Mesenchymal stem cell (in vitro differentiated cells and primary cell): ENCODE measurements around the gene ASCL5.

Experiments used
- DNase-seq: peaks from one replicate; pipeline ENCODE4 v3.0.0-alpha.2; 2013
- H2AFZ ChIP-seq: one replicate; pipeline ENCODE4 v1.6.1; 2013; ENCODE audit warnings: low read depth, mild to moderate bottlenecking, control low read depth, inconsistent platforms, low read length, moderate library complexity
- H2AK5ac ChIP-seq: 2 replicates; pipeline ENCODE4 v1.6.1; 2013; ENCODE audit warnings: low read length, moderate library complexity, mild to moderate bottlenecking, inconsistent platforms; ENCODE audit not compliant: severe bottlenecking
- H2BK120ac ChIP-seq: one replicate; pipeline ENCODE4 v1.6.1; 2013; ENCODE audit warnings: low read depth, mild to moderate bottlenecking, inconsistent platforms, low read length, moderate library complexity
- H2BK12ac ChIP-seq, 2 experiments: one replicate each; pipeline ENCODE4 v1.6.1; 2013; ENCODE audit warnings: inconsistent platforms in 2 of 2, low read length in 2 of 2, mild to moderate bottlenecking in 2 of 2, moderate library complexity in 2 of 2, control low read depth in 1 of 2
- H2BK15ac ChIP-seq: one replicate; pipeline ENCODE4 v1.6.1; 2013; ENCODE audit warnings: mild to moderate bottlenecking, low read depth, inconsistent platforms; ENCODE audit not compliant: poor library complexity, severe bottlenecking
- H2BK5ac ChIP-seq: 2 replicates; pipeline ENCODE4 v1.6.1; 2013; ENCODE audit warnings: low read depth, mild to moderate bottlenecking, low read length, control low read depth, inconsistent platforms; ENCODE audit not compliant: poor library complexity, severe bottlenecking
- H3K14ac ChIP-seq, 2 experiments: one replicate each; pipeline ENCODE4 v1.6.1; 2013; ENCODE audit warnings: inconsistent platforms in 2 of 2, low read length in 2 of 2, control low read depth in 1 of 2, mild to moderate bottlenecking in 1 of 2, moderate library complexity in 1 of 2
- H3K18ac ChIP-seq, 2 experiments: one replicate each; pipeline ENCODE4 v1.6.1; 2013; ENCODE audit warnings: inconsistent platforms in 2 of 2, low read length in 2 of 2, control low read depth in 1 of 2, low read depth in 1 of 2, mild to moderate bottlenecking in 1 of 2
- H3K23ac ChIP-seq, 2 experiments: one replicate each; pipeline ENCODE4 v1.6.1; 2013; ENCODE audit warnings: inconsistent platforms in 2 of 2, low read length in 2 of 2, mild to moderate bottlenecking in 2 of 2, moderate library complexity in 2 of 2, control low read depth in 1 of 2
- H3K27ac ChIP-seq: 2 replicates; pipeline ENCODE4 v1.5.1; 2013; ENCODE audit warnings: mild to moderate bottlenecking, moderate library complexity, low read length, control low read depth, inconsistent platforms; ENCODE audit not compliant: poor library complexity, severe bottlenecking
- H3K27me3 ChIP-seq, 2 experiments: 2 replicates each; pipeline versions ENCODE4 v1.6.1 to v1.7.0; 2013; ENCODE audit warnings: low read length in 2 of 2, mild to moderate bottlenecking in 2 of 2, moderate library complexity in 2 of 2, control low read depth in 1 of 2, inconsistent platforms in 1 of 2; ENCODE audit not compliant: control insufficient read depth in 1 of 2, insufficient read depth in 1 of 2
- H3K36me3 ChIP-seq, 2 experiments: 2 replicates each; pipeline versions ENCODE4 v1.6.1 to v1.7.0; 2013; ENCODE audit warnings: low read length in 2 of 2, control low read depth in 1 of 2, inconsistent platforms in 1 of 2, low read depth in 1 of 2, mild to moderate bottlenecking in 1 of 2; ENCODE audit not compliant: insufficient read depth in 2 of 2, control insufficient read depth in 1 of 2
- H3K4ac ChIP-seq, 2 experiments: one replicate each; pipeline ENCODE4 v1.6.1; 2013; ENCODE audit warnings: inconsistent platforms in 2 of 2, low read length in 2 of 2, mild to moderate bottlenecking in 2 of 2, moderate library complexity in 2 of 2, control low read depth in 1 of 2, low read depth in 1 of 2
- H3K4me1 ChIP-seq: 2 replicates; pipeline ENCODE4 v1.6.1; 2013; ENCODE audit warnings: low read depth, low read length, control low read depth; ENCODE audit not compliant: control insufficient read depth, insufficient read depth
- H3K4me2 ChIP-seq: 2 replicates; pipeline ENCODE4 v1.6.1; 2013; ENCODE audit warnings: low read length, mild to moderate bottlenecking, inconsistent platforms; ENCODE audit not compliant: poor library complexity, severe bottlenecking
- H3K4me3 ChIP-seq, 2 experiments: 2 replicates each; pipeline versions ENCODE4 v1.5.1 to v1.7.0; 2013; ENCODE audit warnings: low read length in 2 of 2, mild to moderate bottlenecking in 2 of 2, control low read depth in 1 of 2, low read depth in 1 of 2; ENCODE audit not compliant: insufficient read depth in 1 of 2
- H3K79me1 ChIP-seq: replicated peaks from 2 replicates; pipeline ENCODE4 v1.6.1; 2013; ENCODE audit warnings: mild to moderate bottlenecking, control low read depth, low read length, inconsistent platforms; ENCODE audit not compliant: poor library complexity, severe bottlenecking
- H3K9ac ChIP-seq: 2 replicates; pipeline ENCODE4 v1.7.0; 2013; ENCODE audit warnings: mild to moderate bottlenecking, low read length, moderate library complexity
- H3K9me3 ChIP-seq: 2 replicates; pipeline ENCODE4 v1.7.0; 2013; ENCODE audit warnings: mild to moderate bottlenecking, low read length; ENCODE audit not compliant: control insufficient read depth
- H4K8ac ChIP-seq: one replicate; pipeline ENCODE4 v1.6.1; 2013; ENCODE audit warnings: inconsistent platforms, mild to moderate bottlenecking, low read length, moderate library complexity
- H4K91ac ChIP-seq: one replicate; pipeline ENCODE4 v1.6.1; 2013; ENCODE audit warnings: mild to moderate bottlenecking, low read length, inconsistent platforms
- WGBS: methylation state at CpG from one replicate; pipeline ENCODE4 v1.1.7; 2013; ENCODE audit warnings: mixed read lengths; 5-methylcytosine and 5-hydroxymethylcytosine counted together

ASCL5 gene

DNA sequence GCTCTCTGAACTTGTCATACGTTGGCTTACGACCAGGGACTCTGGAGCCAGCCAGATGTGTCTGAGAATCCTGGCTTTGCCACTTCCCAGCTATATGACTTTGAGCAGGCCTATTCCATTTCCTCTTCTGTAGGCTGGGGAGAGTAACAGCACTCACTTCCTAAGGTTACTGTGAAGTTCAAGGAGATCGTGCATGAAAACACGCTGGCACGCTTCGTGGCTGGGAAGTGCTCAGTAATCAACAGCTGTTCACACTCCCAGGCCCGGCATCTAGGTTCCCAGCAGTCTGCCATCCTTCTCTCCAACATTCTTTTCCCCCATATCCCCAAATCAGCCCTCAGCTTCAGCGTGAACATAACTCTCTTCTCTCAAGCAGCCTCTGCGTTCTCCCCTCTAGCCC, 2.0 kb downstream of the ASCL5 start:
- Histone ChIP-seq H4K91ac (no peak overlapping the region), H3K36me3 (peaks cover 0 to 4% of the 10 kb centered on the region in 2 experiments), H3K27ac (no peak overlapping the region), H2BK12ac (no peak overlapping the region), H3K27me3 (peaks cover 10 to 44% of the 10 kb centered on the region in 2 experiments), H3K9ac (no peak overlapping the region), H4K8ac (no peak overlapping the region), H3K4me3 (no peak overlapping the region), H3K4me2 (no peak overlapping the region), H2BK120ac (no peak overlapping the region), H3K4me1 (peaks cover 20% of the 10 kb centered on the region), H3K18ac (no peak overlapping the region), H3K4ac (no peak overlapping the region), H3K14ac (no peak overlapping the region), H2AFZ (no peak overlapping the region), H3K79me1 (no peaks in the 10 kb centered on the region), H3K23ac (peak overlapping the region in 1 of 2 experiments; percentile 15), H3K9me3 (no peaks in the 10 kb centered on the region), H2BK15ac (no peak overlapping the region), H2BK5ac (no peak overlapping the region), H2AK5ac (no peak overlapping the region)
- 76% methylated on average over 9 of the region's 9 CpGs for WGBS
- DNase-seq = no peak

DNA sequence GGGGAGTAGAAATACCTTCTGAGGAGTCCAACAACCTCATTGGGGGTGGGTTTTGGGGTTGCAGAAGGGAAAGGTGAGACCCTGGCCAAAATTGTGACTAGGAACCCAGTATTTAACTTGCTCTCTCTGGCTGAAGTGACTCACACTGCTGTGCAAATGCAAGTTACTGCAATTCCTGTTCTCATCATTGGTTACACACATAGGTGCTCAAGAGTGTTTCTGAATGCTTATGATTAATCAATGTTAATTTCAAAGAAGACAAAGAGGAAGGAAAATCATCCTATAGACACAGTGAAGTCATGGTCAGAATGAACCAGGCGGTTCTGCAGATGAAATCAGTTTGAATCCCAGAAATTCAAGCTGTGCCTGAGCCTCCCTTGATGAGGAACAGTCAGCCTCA, 3.1 kb downstream of the ASCL5 start:
- Histone ChIP-seq H3K4me1 (peaks cover 20% of the 10 kb centered on the region), H2BK12ac (no peak overlapping the region), H3K4me2 (no peak overlapping the region), H3K23ac (no peak overlapping the region), H4K91ac (no peak overlapping the region), H2BK15ac (no peak overlapping the region), H2AFZ (no peak overlapping the region), H3K36me3 (no peaks in the 10 kb centered on the region), H3K27ac (no peak overlapping the region), H3K79me1 (no peaks in the 10 kb centered on the region), H3K9me3 (no peaks in the 10 kb centered on the region), H3K4ac (no peak overlapping the region), H4K8ac (no peak overlapping the region), H2BK5ac (no peak overlapping the region), H3K4me3 (no peak overlapping the region), H3K27me3 (peaks cover 10 to 44% of the 10 kb centered on the region in 2 experiments), H3K18ac (no peak overlapping the region), H2BK120ac (no peak overlapping the region), H2AK5ac (no peak overlapping the region), H3K14ac (no peak overlapping the region), H3K9ac (no peak overlapping the region)
- 100% methylated on average over 1 of the region's 1 CpG for WGBS
- no peak for DNase-seq

DNA sequence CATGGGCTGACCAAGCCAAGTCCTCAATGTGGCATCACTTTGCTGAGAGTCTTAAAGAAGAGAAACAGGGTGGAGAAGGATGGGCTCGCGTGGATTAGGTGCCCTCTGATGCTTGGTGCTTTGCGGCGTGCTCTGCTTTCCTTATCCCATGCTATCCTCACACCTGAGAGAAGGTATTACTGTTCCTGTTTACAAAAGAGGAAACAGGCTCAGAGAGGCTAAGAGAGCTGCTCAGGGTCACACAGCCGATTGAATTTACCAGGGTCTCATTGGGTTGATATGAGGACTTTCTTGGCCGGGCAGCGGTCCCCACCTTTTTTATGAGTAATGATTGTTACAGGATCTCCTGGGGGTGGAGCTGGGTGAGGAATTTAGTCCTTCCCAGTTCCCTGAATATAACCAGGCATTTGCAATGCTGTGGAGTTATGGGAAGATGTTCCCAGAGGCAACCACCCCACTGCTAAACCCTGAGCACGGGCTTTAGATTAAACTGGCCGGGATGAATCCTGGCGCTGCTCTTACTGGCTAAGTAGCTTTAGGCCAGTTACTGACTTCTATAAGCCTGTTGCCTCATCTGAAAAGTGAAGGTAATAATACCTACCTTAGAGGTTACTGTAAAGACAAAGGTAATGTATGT, 4.5 kb downstream of the ASCL5 start:
- H4K8ac ChIP-seq = no peak overlapping the region
- H3K14ac ChIP-seq = no peak overlapping the region
- no peak overlapping the region for H3K9ac ChIP-seq
- no peak overlapping the region for H3K4me3 ChIP-seq
- H2BK5ac ChIP-seq = no peak overlapping the region
- H2AFZ ChIP-seq = no peak overlapping the region
- WGBS = 92% methylated on average over 8 of the region's 10 CpGs
- H3K9me3 ChIP-seq = no peaks in the 10 kb centered on the region
- H2BK12ac ChIP-seq = no peak overlapping the region
- no peaks in the 10 kb centered on the region for H3K79me1 ChIP-seq
- no peak overlapping the region for H3K18ac ChIP-seq
- H3K4me1 ChIP-seq = peaks cover 11% of the 10 kb centered on the region
- H3K4ac ChIP-seq = no peak overlapping the region
- no peak for DNase-seq
- no peak overlapping the region for H4K91ac ChIP-seq
- H2AK5ac ChIP-seq = no peak overlapping the region
- H3K4me2 ChIP-seq = no peak overlapping the region
- H3K27me3 ChIP-seq = peaks cover 10 to 44% of the 10 kb centered on the region in 2 experiments
- no peak overlapping the region for H2BK15ac ChIP-seq
- H2BK120ac ChIP-seq = no peak overlapping the region
- H3K23ac ChIP-seq = no peak overlapping the region
- H3K27ac ChIP-seq = no peak overlapping the region
- no peaks in the 10 kb centered on the region for H3K36me3 ChIP-seq

DNA sequence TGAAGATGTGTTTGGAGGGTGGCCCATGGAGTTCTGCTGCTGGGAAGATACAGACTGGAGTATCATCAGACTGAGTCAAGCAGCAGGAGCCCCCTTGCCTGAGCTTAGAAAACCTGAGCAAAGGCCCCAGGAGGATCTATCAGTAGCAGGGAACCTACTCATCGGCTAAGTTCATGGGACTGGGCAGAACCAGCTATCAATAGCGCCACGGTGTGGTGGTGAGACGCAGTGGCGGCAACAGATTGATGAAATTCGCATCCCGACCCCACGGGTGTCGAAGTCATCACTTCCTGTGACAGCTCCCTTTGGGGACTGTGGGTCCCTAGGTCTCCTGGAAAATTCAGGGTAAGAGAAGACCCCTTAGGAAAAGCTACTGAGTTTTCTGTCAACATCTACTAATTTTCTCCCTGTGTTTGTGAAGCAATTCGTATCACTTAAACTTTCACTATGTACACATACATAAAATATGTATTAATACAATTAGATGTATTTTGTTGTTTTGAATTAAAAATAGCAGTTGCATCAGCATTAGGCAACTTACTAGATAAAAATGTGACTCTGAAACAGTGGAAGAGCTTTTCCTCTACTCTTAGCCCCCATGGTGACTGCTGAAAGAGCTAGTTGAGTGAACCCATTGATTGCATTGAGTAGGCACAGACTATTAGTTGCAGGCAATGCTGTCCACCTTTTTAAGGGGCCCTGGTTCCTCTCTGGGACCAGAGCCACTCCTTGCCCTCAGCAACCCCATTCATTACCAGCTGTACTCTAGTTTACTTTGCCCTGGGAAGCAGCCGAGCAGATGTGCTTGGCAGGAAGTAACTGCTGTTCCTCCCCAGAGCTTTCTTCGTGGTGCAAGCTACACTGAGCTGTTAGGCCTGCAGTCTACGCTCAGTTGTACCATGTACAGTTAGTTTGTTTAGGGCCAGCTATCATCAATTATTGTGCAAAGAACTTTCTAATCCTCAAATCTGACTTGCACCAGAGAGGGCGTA, 7.5 kb downstream of the ASCL5 start:
- H3K18ac ChIP-seq = no peak overlapping the region
- peak; percentile 47 for DNase-seq
- WGBS = 20% methylated on average over 13 of the region's 14 CpGs

More for the DNA sequence above, 7.5 kb downstream of the ASCL5 start:
- no peak overlapping the region for H2AFZ ChIP-seq
- no peak overlapping the region for H3K4ac ChIP-seq
- no peak overlapping the region for H4K8ac ChIP-seq
- peaks cover 10 to 25% of the 10 kb centered on the region in 2 experiments for H3K27me3 ChIP-seq
- H3K4me2 ChIP-seq = no peak overlapping the region
- H3K27ac ChIP-seq = no peak overlapping the region
- no peak overlapping the region for H2BK12ac ChIP-seq
- no peak overlapping the region for H3K23ac ChIP-seq
- H3K9ac ChIP-seq = no peak overlapping the region
- no peak overlapping the region for H2BK15ac ChIP-seq
- no peak overlapping the region for H3K14ac ChIP-seq
- no peaks in the 10 kb centered on the region for H3K9me3 ChIP-seq
- no peak overlapping the region for H3K4me3 ChIP-seq
- no peak overlapping the region for H2AK5ac ChIP-seq
- H3K4me1 ChIP-seq = peaks cover 11% of the 10 kb centered on the region
- H4K91ac ChIP-seq = no peak overlapping the region
- H3K36me3 ChIP-seq = peaks cover 0 to 4% of the 10 kb centered on the region in 2 experiments
- peaks cover 3% of the 10 kb centered on the region for H3K79me1 ChIP-seq
- no peak overlapping the region for H2BK120ac ChIP-seq
- H2BK5ac ChIP-seq = no peak overlapping the region
